T-helper 1 cell treated with Interleukin-12 subunit alpha and Interleukin-12 subunit beta and Interleukin-4 antibody, amounts not matched to agents 30 ng/mL and 1 ng/mL, for 36 hours (primary cell): ENCODE measurements around the gene TMEM240. TPM values are rescaled to one million over a fixed set of nuclear protein-coding genes. Genes with fewer than 3 reads are reported as not detected.
"Not testable (repeated sequence)": the region's sequence is repeated elsewhere in the genome, so short reads cannot be mapped to it uniquely, and the experiment has no call there.

Experiments
- intact Hi-C: fragments of 100-400 bp; cut with micrococcal nuclease; formaldehyde crosslinking; loops from one replicate; pipeline ENCODE4 v1.15.1; 2024
- total RNA-seq: library from RNA; stranded (reverse); gene quantifications from 2 replicates; pipeline ENCODE4 v1.2.3, GENCODE V29; 2022

TMEM240 gene
- total RNA-seq, 1 donor from 2014 or later, result 0.39 TPM

DNA sequence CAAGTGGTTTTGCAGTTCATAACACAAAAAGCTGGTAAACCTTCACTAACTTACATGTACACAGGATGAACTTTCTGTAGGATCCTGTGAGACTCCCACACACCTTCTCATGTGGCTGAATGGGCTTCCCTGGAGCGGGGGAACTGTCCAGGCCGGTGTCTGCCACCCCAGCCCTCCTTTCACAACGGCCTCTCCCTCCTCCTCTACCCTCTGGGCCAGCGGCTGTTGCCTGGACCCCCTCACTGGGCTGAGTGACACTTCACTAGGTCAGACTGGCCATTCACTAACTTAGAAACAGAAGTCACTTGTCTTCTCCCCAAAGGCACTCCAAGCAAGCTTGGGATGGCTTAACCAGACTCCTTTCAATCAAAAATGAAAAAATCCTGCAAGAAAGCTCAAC lies 18.2 kb upstream of the TMEM240 start:
- intact Hi-C loops, result no loop called here

GRCh38 chr1:1557688-1558087 lies 17.3 kb upstream of the TMEM240 start:
- intact Hi-C loops, result not testable (repeated sequence)

GRCh38 chr1:1556961-1557360 lies 16.5 kb upstream of the TMEM240 start:
- intact Hi-C loops, result not testable (repeated sequence)

DNA sequence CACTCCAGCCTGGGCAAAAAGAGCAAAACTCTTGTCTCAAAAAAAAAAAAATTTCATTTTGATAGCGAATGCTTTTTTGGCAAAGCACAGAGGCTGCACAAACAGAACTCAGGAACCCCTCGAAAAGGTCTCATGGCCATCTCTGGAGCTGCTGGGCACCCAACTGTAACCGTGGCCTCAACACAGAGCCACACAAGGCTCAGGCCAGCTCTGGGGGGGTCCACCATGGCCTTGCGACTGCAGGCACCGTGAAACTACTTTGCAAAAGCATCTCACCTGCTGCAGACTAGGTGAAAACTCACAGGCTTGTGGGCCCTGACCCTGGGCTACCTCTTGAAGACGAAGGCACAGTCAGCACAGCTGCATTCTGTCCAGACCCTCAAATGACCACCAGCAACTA lies 16.1 kb upstream of the TMEM240 start:
- intact Hi-C loops, result no loop called here

GRCh38 chr1:1554926-1555915 lies 14.8 kb upstream of the TMEM240 start:
- intact Hi-C loops, result no loop called here

DNA sequence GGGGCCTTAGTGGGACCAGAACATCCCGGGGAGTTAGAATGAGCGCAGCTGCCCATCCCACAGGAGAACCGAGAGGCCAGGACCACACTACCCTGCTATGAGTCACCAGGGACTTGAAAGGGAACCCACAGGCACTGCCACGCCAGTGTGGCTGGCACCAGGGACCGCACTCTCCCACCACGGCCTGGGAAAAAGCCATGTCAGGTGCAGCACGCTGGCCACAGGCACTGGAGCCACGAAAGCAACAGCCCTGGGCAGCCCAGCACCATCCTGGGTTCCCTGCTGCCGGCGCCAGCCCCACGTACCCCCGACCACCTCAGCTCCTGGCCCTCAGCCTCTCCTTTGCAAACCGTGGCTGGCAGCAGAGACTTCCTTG lies 14.1 kb upstream of the TMEM240 start:
- intact Hi-C loops, result no loop called here

DNA sequence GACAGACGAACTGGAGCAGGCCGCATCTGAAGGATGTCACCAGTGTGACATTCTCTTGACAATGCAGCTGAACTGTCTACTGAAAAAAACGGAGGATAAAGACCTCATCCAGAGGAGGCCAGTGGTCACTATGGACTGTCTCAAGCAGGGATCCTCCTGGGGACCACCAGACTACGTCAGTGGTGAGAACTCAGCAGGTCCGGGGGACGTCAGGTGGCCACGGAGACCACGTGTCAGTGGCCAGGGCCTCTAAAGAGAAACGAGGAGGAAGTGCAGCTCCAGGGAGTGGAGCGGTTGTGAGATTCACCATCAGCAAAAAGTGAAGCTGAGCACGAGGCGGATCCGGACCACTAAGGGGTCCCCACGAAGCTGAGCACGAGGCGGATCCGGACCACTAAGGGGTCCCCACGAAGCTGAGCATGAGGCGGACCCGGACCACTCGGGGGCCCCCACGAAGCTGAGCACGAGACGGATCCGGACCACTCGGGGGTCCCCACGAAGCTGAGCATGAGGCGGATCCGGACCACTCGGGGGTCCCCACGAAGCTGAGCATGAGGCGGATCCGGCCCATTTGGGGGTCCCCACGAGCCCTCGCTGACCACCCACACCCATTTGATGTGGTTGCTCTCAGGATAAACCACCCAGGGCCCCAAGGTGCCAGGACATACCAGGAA lies 13.5 kb upstream of the TMEM240 start:
- intact Hi-C loops, result no loop called here

- intact Hi-C loops, result no loop called here
These were observed 11.8 kb upstream of the TMEM240 start for GRCh38 chr1:1552263-1552639.

GRCh38 chr1:1551524-1552262 lies 11.3 kb upstream of the TMEM240 start:
- intact Hi-C loops, result no loop called here

GRCh38 chr1:1550591-1551432 lies 10.4 kb upstream of the TMEM240 start:
- intact Hi-C loops, result no loop called here

DNA sequence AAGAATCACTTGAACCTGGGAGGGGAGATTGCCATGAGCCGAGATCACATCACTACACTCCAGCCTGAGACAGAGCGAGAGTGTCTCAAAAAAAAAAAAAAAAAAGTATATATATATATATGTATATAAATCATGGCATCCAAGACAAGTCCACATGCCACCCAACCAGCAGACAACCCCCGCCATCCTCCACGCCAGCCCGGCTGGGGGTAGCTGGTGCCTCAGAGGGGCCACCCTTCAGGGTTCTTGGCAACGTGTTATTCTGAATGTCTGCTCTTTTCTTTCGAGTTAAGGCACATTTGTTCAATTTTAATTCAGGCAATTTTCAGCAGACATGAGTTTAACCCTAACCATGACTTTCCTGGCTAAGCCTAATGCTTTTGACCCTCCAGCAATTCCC lies 9.7 kb upstream of the TMEM240 start:
- intact Hi-C loops, result no loop called here

GRCh38 chr1:1548591-1548990 lies 8.2 kb upstream of the TMEM240 start:
- intact Hi-C loops, result no loop called here

DNA sequence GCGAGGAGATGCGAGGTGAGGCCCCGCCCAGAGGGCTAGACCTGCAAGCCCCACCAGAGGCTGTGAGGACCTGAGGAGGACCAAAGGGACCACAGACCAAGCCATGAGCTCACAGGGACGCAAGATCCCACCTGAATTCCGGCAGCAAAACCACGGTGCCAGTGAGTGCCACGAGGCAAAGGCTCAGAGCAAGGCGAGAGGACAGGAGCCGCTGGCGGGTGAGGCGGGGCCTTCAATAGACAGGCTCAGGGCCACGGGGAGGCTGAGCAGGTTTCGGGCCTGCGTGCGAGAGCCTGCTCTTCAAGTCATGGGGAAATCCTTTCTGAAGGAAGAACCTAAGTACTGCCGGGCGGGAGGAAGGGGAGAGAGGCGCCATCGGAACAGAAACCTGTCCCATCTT lies 7.1 kb upstream of the TMEM240 start:
- intact Hi-C loops, result no loop called here

- intact Hi-C loops, result no loop called here
These were observed 6.6 kb upstream of the TMEM240 start for GRCh38 chr1:1547011-1547410.

DNA sequence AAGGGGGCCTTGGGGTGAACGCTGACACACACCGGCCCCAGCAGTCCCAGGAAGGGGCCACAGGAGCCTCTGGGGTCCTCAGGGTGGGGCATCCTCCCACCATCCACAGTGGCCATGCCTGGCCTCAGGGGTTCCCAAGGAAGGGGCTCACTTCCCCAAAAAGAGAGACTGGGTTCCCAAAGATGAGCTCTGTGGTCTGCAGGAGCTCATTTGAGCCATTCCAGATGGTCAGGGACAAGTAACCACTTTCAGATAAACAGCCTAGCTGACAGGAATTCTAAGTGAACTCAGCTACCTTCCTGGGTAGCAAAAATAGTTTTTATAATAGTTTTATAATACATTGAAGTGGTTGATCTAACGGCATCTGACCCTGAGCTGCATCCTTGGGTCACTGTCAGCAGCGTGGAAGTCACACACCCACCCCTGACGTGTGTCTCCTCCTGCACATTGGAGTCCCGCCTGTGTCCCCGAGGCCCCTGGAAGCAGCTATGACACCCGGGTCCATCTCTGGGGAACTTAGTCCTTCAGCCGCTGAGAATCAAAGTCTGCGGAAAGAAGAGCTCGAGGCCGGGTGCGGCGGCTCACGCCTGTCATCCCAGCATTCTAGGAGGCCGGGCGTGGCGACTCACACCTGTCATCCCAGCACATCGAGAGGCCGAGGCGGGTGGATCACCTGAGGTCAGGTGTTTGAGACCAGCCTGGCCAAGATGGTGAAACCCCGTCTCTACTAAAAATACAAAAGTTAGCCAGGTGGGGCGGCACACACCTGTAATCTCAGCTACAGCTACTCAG lies 5.7 kb upstream of the TMEM240 start:
- intact Hi-C loops, result no loop called here

DNA sequence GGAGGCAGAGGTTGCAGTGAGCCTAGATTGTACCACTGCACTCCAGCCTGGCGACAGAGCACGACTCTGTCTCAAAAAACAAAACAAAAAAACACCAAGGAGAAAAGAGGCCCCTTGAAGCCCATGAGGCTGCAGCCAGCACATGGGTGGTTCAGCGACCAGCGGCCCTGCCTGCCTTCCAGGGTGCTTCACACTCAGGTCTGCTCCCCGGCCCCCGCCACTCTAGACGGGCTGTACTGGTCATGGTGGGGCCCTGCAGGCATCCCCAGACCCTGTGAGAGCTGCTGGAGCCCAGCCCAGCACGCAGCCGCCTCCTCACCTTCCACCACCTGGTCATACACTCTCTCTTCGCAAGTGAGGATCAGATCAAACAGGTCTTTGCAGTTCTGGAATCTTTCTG lies 4.1 kb upstream of the TMEM240 start:
- intact Hi-C loops, result no loop called here

DNA sequence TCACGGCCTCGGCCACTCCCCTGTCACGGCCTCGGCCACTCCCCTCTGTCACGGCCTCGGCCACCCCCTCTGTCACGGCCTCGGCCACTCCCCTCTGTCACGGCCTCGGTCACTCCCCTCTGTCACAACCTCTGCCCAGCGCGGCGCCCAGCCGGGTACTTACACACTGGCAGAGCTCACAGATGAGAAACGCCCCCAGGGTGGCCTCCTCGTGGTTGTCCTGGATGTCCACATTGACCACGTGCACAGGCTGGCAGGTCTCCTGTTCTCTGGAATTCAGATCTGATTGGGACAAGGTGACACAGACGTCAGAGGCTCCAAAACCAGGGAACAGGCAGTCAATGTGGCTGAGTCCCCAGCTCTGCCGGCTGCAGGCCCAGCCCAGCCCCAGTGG lies 3.3 kb upstream of the TMEM240 start:
- intact Hi-C loops, result no loop called here

- intact Hi-C loops, result no loop called here
These were observed 2.6 kb upstream of the TMEM240 start for GRCh38 chr1:1542766-1543705.
